Natural killer cell (primary cell): Measurements from ENCODE around the gene GSK3A. TPM values are rescaled to one million over a fixed set of nuclear protein-coding genes. Genes with fewer than 3 reads are reported as not detected.

Experiments used
- ATAC-seq, 3 donors: fragments of 150-1000 bp in 2 of 3; fragments of 200-7000 bp in 1 of 3; cut with Tn5 transposase; 1 replicate in 1 of 3; 2 replicates in 2 of 3; pipeline ENCODE4 v1.10.0; 2021; ENCODE audit warnings: mild to moderate bottlenecking in 2 of 3, moderate library complexity in 2 of 3
- DNase-seq, 2 donors: peaks; one replicate each; pipeline versions ENCODE4 v3.0.0 to v3.0.0-alpha.2; 2013 to 2021; ENCODE audit warnings: mixed read lengths in 1 of 2
- H3K27ac ChIP-seq: one replicate; pipeline ENCODE4 v1.5.1; 2013; ENCODE audit warnings: mild to moderate bottlenecking, low read length
- H3K27me3 ChIP-seq: one replicate; pipeline ENCODE4 v1.6.1; 2013; ENCODE audit warnings: low read length; ENCODE audit not compliant: control insufficient read depth, insufficient read depth
- H3K36me3 ChIP-seq: one replicate; pipeline ENCODE4 v1.6.1; 2013; ENCODE audit warnings: low read length; ENCODE audit not compliant: control insufficient read depth, insufficient read depth
- H3K4me1 ChIP-seq: one replicate; pipeline ENCODE4 v1.6.1; 2013; ENCODE audit warnings: low read length; ENCODE audit not compliant: control insufficient read depth, insufficient read depth
- H3K4me3 ChIP-seq: one replicate; pipeline ENCODE4 v1.5.1; 2013; ENCODE audit warnings: low read length
- H3K9me3 ChIP-seq: one replicate; pipeline ENCODE4 v1.6.1; 2013; ENCODE audit warnings: low read length; ENCODE audit not compliant: control insufficient read depth, insufficient read depth
- H3K27ac Mint-ChIP-seq, 2 donors: one replicate each; pipeline ENCODE4 v1.8.0; 2022; ENCODE audit warnings: mild to moderate bottlenecking in 2 of 2, mixed read lengths in 2 of 2, moderate library complexity in 1 of 2
- H3K27me3 Mint-ChIP-seq, 2 donors: one replicate each; pipeline ENCODE4 v1.8.0; 2022; ENCODE audit warnings: low read depth in 2 of 2, mixed read lengths in 2 of 2
- H3K36me3 Mint-ChIP-seq: one replicate; pipeline ENCODE4 v1.8.0; 2022; ENCODE audit warnings: mixed read lengths
- H3K4me1 Mint-ChIP-seq, 2 donors: one replicate each; pipeline ENCODE4 v1.8.0; 2022; ENCODE audit warnings: mixed read lengths in 2 of 2
- H3K4me3 Mint-ChIP-seq: one replicate; pipeline ENCODE4 v1.8.0; 2022; ENCODE audit warnings: mild to moderate bottlenecking, moderate library complexity, mixed read lengths
- H3K9me3 Mint-ChIP-seq, 2 donors: one replicate each; pipeline ENCODE4 v1.8.0; 2022; ENCODE audit warnings: mixed read lengths in 2 of 2
- WGBS: methylation state at CpG from one replicate; pipeline ENCODE4 v1.1.7; 2013; ENCODE audit warnings: missing lambda C conversion rate; ENCODE audit not compliant: insufficient coverage; 5-methylcytosine and 5-hydroxymethylcytosine counted together
- intact Hi-C: fragments of 100-400 bp; cut with micrococcal nuclease; formaldehyde crosslinking; loops from one replicate; pipeline ENCODE4 v1.14.2; 2022
- total RNA-seq, 4 donors: library from RNA; stranded (reverse); fragments of 120-200 nt in 1 of 4; gene quantifications; one replicate each; pipeline versions ENCODE4 v1.2.3 to v1.2.4, GENCODE V29; 2013 to 2022
- TF ChIP-seq, protein P1 (sequence below): fragments of 200-600 bp; IDR thresholded peaks from one replicate; pipeline ENCODE4 v1.8.0; 2022; ENCODE audit warnings: antibody characterized with exemption

Gene GSK3A
- total RNA-seq, 3 donors from 2014 or later (not counting 1 experiment from before 2014, with no cell fraction given): 42.5 to 52.1 (median 44.1) TPM

DNA sequence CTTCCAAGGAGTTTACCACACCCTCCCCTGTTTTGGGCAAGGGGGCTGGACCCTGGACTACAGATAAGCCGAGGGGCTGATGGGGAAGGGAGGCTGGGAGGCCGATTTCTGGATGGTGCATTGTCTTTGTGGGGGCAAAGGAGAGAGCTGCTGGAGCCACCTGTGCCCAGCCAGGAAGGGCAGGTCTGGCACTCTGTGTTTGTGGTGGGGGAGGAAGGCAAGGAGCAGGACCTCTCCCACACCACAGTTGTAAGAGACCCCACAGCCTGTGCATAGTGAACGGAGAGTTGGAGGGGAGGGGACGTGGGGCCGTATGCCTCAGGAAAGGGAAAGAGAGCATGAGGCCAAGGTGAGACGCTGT is 43.6 kb upstream of the GSK3A start:
- no peak for DNase-seq
- Histone ChIP-seq H3K27ac (peak overlapping the region; percentile 5), H3K36me3 (peaks cover 40% of the 10 kb centered on the region), H3K9me3 (no peaks in the 10 kb centered on the region), H3K27me3 (no peaks in the 10 kb centered on the region), H3K4me1 (peaks cover 43% of the 10 kb centered on the region), H3K4me3 (no peak overlapping the region)
- intact Hi-C loops: no loop called here
- Mint-ChIP-seq H3K4me1 (peaks cover 13 to 21% of the 10 kb centered on the region in 2 donors), H3K27ac (peak overlapping the region; percentile 91 to 93), H3K9me3 (no peaks in the 10 kb centered on the region), H3K36me3 (no peaks in the 10 kb centered on the region), H3K27me3 (no peaks in the 10 kb centered on the region), H3K4me3 (peak overlapping the region; percentile 98)
- TF ChIP-seq, protein P1, sequence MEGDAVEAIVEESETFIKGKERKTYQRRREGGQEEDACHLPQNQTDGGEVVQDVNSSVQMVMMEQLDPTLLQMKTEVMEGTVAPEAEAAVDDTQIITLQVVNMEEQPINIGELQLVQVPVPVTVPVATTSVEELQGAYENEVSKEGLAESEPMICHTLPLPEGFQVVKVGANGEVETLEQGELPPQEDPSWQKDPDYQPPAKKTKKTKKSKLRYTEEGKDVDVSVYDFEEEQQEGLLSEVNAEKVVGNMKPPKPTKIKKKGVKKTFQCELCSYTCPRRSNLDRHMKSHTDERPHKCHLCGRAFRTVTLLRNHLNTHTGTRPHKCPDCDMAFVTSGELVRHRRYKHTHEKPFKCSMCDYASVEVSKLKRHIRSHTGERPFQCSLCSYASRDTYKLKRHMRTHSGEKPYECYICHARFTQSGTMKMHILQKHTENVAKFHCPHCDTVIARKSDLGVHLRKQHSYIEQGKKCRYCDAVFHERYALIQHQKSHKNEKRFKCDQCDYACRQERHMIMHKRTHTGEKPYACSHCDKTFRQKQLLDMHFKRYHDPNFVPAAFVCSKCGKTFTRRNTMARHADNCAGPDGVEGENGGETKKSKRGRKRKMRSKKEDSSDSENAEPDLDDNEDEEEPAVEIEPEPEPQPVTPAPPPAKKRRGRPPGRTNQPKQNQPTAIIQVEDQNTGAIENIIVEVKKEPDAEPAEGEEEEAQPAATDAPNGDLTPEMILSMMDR: no peak
- 26% methylated on average over 6 of the region's 6 CpGs for WGBS
- no peak for ATAC-seq

DNA sequence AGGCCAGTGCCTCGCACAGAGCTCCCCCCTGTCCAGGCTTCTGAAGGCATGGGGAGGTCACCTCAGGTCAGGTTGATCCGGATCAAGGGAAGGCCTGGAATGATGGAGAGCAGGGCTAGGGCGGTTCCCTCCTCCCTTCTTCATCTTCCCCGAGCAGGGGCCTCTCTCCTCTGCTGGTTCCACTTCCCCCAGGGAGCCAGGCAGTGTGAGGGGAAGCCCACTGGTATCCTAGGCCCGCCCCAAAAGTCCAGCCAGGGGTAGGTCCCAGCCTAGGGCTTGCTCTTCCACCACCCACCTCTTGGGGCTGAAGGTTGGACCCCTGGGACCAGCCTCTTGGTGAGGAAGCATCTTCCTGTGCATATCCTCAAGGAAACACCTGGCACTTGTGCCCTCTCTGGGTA is 43.1 kb upstream of the GSK3A start:
- WGBS: 57% methylated on average over 5 of the region's 5 CpGs
- DNase-seq (no peak), ATAC-seq (no peak)
- H3K36me3 Mint-ChIP-seq: no peaks in the 10 kb centered on the region
- intact Hi-C loops: no loop called here
- H3K9me3 Mint-ChIP-seq: no peaks in the 10 kb centered on the region
- H3K27ac Mint-ChIP-seq: peak overlapping the region; percentile 91 to 93
- Histone ChIP-seq H3K4me1 (peaks cover 48% of the 10 kb centered on the region), H3K9me3 (no peaks in the 10 kb centered on the region), H3K4me3 (no peak overlapping the region), H3K36me3 (peaks cover 36% of the 10 kb centered on the region), H3K27me3 (no peaks in the 10 kb centered on the region), H3K27ac (no peak overlapping the region)
- peaks cover 13 to 21% of the 10 kb centered on the region in 2 donors for H3K4me1 Mint-ChIP-seq
- H3K27me3 Mint-ChIP-seq: no peaks in the 10 kb centered on the region
- H3K4me3 Mint-ChIP-seq: peak overlapping the region; percentile 98
- TF ChIP-seq, protein P1: no peak

DNA sequence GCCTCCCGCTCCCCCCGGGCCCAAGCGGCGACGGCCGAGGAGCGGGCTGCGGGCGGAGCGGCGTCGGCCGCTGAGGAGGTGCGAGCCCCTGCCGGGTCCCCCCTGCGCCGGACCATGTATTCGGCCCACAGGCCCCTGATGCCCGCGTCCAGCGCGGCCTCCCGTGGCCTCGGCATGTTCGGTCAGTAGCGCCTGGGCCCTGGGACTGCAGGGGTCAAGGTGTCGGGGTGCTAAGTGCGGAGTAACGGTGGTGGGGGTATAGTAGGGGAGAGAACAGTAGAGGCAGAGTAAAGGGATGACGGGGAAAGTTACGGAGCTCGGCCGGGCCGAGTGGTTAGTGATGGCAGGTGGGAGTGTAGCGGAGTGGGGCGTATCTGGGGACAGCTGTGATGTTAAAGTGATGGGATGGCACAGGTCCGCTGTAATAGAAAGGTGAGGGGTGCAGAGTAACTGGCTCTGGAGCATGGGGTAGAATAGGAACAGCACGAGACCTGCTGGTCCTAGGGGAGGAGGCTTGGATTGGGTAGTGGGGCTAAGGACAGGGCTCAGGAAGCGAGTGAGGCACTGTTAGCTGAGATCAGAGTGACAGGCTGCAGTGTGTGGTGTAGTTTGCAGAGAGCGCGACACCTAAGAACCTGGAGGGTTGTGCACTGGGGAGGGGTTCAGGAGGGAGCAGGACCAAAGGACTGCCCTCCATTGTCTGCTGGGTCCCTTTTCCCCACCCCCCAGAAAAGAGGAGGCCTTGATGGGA is 42.4 kb upstream of the GSK3A start:
- H3K27me3 Mint-ChIP-seq: no peaks in the 10 kb centered on the region
- H3K4me1 Mint-ChIP-seq: peaks cover 14 to 22% of the 10 kb centered on the region in 2 donors
- H3K4me3 ChIP-seq: peak overlapping the region; percentile 61
- TF ChIP-seq, protein P1: no peak
- peak in 1 of 2 donors; percentile 58 for DNase-seq
- 2% methylated on average over 41 of the region's 41 CpGs for WGBS
- peak overlapping the region; percentile 59 for H3K27ac ChIP-seq
- H3K9me3 Mint-ChIP-seq: no peaks in the 10 kb centered on the region
- peak overlapping the region; percentile 91 to 93 for H3K27ac Mint-ChIP-seq
- no peak for ATAC-seq
- H3K9me3 ChIP-seq: no peaks in the 10 kb centered on the region
- no peaks in the 10 kb centered on the region for H3K36me3 Mint-ChIP-seq
- H3K4me3 Mint-ChIP-seq: peak overlapping the region; percentile 98
- intact Hi-C loops: loop anchor here (5.0 kb wide), 1 partner anchor 82 kb away; no protein-coding TSS in a partner anchor
- peaks cover 53% of the 10 kb centered on the region for H3K4me1 ChIP-seq
- no peaks in the 10 kb centered on the region for H3K27me3 ChIP-seq
- peaks cover 28% of the 10 kb centered on the region for H3K36me3 ChIP-seq
